ENCODE results near the gene IBSP.

GRCh38 chr4:87840149-87840548 lies 40.8 kb downstream of the IBSP start:
- no peak for TF ChIP-seq GATA2 (IDR thresholded peaks at IDR 0.05; ENCODE audit: low read depth, low read length)
- no peak for TF ChIP-seq GATA3 (IDR thresholded peaks at IDR 0.05; ENCODE audit: low read depth, low read length)

All from SH-SY5Y (cell line).